G401 (cell line): ENCODE measurements around the gene TTC39B. TPM values are rescaled to one million over a fixed set of nuclear protein-coding genes. Genes with fewer than 3 reads are reported as not detected.
A peak's percentile ranks its signal among the peaks of the same experiment; 100 is the strongest.

ENCODE experiments used
- DNase-seq: peaks from one replicate; pipeline ENCODE4 v3.0.0-alpha.2; 2015; ENCODE audit warnings: low spot score
- in situ Hi-C: cut with HindIII; loops from 2 replicates; pipeline ENCODE4 v1.10.0; 2016; ENCODE audit warnings: low sequenced_read_pairs, mixed read lengths
- total RNA-seq: library from RNA; depleted of rRNA; stranded (reverse); fragments of >200 nt; shearing (Covaris generic); gene quantifications from 2 replicates; pipeline ENCODE4 v1.2.3, GENCODE V29; 2014

TTC39B gene
- total RNA-seq, 1 experiment from 2014 or later: 2.6 TPM

GRCh38 chr9:15153961-15154360 is 153.1 kb downstream of the TTC39B start:
- no peak for DNase-seq
- in situ Hi-C loops: no loop called here

DNA sequence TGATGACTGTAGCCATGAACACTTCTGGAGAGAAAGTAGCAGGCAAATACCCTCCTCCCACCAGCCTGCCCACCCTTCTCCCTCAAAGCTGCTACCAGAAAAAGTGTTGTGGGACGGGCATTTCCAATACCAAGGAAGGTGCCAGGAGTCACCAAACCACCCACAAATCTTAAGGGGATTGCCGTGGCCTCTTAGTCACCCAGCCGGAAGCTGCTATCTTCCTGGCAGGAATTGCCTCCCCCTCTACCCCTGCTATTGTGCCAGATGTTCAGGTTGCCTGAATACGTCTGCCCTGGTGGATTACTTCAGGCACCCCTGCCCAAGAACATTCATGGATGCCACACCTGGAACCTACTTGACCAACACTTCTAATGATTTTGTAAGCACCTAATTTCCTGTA is 156.1 kb downstream of the TTC39B start:
- in situ Hi-C loops: no loop called here

GRCh38 chr9:15149450-15149849 is 157.6 kb downstream of the TTC39B start:
- in situ Hi-C loops: no loop called here
- DNase-seq: no peak

More for the DNA sequence above, 156.1 kb downstream of the TTC39B start:
- no peak for DNase-seq

DNA sequence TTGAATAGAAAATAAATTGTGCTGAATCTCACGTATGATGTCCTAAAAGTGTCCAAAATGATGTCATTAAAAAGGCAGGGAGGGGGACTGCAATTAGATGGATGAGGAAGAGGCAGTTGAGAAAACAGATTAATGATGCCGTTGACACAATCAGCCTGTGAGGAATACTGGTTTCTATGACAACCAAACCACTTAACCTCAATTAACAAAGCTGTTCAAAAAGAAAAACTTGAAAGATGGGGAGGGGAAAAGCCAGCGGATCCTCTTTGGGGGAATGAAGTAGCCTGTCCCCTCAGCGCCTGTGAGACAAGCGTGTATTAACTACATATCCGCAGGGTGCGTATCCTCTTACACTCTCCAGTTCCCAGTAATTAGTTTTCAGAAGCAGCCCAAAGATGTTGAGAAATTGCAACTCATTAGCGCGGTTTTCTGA is 160.7 kb downstream of the TTC39B start:
- DNase-seq: no peak
- in situ Hi-C loops: no loop called here

DNA sequence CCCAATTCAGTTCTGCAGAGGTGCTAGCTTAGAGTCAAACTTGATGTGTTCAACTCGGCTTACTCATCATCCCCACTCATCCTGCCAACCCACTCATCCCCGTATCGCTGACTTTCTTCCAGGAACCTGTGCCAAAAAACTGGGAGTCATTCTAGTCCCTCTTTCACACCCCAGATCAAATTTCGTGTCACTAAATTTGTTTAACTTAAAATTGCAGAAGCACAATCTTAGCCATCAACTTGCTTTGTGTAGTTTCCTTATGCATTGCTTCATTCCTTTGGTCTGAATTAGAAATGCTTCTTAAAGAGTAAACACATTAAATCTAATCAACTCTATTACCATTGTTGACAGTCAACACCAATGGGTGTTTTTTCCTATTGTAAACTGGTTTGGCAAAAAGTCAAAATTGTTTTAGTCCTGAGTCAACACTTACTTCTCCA is 162.4 kb downstream of the TTC39B start:
- in situ Hi-C loops: no loop called here
- DNase-seq: no peak

DNA sequence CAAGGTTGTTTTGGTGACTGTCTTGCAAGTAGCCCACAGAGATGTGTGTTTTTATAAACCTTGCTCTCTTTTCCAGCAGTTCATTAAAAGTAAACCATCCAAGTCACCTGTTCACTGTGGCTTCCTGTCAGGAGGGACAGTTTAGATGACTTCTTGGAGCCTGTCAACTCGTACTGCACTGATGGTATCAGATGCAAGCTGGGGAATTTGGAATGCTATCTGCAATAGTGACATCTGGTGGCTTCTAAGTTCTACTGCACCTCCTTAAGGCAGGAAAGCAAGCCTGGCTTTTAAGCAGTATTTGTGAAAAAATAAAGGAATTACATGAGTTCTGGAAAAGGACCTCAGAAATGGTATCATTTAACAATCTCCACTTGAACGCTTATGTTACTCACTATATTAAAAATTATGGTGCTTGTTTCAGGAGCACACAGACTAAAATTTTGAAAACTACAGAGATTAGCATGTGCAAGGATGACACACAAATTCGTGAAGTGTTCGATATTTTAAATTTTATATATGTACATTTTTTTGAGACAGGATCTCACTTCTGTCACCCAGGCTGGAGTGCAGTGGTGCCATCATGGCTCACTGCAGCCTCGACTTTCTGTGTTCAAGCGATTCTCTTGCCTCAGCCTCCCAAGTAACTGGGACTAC is 164.0 kb downstream of the TTC39B start:
- peak; percentile 73 for DNase-seq
- in situ Hi-C loops: no loop called here

DNA sequence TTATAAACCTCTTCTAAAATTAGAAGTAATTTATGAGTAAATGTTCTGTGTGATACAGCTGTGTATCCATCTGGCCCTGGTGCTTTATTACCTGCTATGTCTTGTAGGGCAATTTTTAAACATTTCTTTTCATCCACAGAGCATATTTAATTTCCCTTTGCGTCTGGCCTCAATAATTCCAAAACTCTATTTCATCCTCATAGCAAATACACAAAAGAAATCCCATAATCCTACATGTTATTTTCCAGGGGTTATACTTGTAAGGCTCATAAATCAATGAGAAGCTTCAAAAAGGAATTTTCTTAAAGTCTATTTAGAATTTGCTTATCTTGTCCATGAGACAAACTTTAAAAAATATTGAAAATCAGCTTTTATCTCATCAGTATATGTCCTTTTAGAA is 167.0 kb downstream of the TTC39B start:
- in situ Hi-C loops: no loop called here

GRCh38 chr9:15139469-15139868 is 167.5 kb downstream of the TTC39B start:
- in situ Hi-C loops: no loop called here
- no peak for DNase-seq

More for the DNA sequence above, 167.0 kb downstream of the TTC39B start:
- DNase-seq: no peak

GRCh38 chr9:15138357-15138686 is 168.7 kb downstream of the TTC39B start:
- in situ Hi-C loops: no loop called here
- no peak for DNase-seq

DNA sequence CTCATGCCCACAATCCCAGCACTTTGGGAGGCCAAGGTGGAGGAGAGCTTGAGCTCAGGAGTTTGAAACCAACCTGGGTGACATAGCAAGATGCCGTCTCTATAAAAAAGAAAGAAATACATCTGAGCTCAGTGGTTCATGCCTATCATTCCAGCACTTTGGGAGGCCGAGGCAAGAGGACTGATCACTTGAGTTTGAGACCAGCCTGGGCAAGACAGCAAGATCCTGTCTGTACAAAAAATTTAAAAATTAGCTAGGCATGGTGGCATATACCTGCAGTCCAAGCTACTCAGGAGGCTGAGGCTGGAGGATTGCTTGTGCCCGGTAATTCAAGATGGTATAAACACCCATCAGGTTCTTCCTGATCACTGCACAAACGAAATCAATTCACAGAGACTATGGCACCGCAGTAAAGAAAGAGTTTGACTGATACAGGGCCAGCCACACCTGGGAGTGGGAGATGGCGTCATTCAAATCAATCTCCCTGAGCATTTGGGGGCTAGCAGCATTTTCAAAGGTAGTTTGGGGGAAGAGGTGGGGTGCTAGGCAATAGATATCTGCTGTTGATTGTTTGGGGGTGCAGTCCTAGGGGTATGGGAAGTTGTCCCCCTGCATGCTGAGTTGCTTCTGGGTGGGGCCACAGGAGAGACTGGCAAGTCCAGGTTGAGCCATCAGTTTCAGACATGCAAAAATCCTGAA is 169.2 kb downstream of the TTC39B start:
- in situ Hi-C loops: no loop called here
- no peak for DNase-seq

DNA sequence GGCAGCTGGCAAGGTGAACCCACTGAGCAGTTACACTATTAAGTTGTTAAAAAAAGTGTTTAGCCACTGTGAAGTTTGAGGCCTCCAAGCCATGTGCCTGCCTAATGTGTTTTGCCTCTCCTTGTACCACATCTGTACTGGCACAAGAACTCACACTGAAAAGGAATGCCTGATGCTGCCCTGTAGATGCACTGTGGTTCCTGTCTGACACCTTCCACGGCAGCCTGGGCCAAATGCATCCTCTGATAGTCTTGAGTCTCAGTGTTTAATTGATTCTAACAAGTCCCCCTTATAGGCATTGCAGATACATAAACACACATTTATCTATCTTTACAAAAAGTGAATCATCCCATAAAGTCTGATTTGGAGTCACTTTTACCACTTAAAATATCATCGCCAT is 169.9 kb downstream of the TTC39B start:
- in situ Hi-C loops: no loop called here
- DNase-seq: no peak

GRCh38 chr9:15136646-15137045 is 170.4 kb downstream of the TTC39B start:
- DNase-seq: no peak
- in situ Hi-C loops: no loop called here

GRCh38 chr9:15135164-15135792 is 171.7 kb downstream of the TTC39B start:
- in situ Hi-C loops: no loop called here

GRCh38 chr9:15133488-15133887 is 173.5 kb downstream of the TTC39B start:
- in situ Hi-C loops: no loop called here
- no peak for DNase-seq

More at GRCh38 chr9:15135164-15135792, 171.7 kb downstream of the TTC39B start:
- peak; percentile 89 for DNase-seq

DNA sequence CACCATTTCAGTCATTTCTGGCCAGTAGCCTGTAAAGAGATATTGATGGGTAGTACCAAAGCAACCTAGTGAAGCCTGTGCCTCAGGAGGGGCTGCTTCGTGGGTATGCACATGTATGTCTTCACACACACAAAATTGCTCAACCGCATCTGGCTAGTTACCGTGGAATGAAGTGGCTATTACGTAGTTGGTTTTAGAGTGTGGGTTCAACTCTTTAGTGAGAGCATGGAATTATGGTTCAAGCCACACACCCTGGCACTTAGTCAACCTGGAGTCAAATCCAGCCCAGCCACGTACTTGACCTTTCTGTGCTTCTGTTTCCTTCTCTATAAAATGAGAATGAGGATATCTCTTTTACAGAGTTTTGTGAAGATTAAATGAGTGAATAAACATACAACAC is 174.9 kb downstream of the TTC39B start:
- DNase-seq: no peak
- in situ Hi-C loops: no loop called here

GRCh38 chr9:15131094-15131493 is 175.9 kb downstream of the TTC39B start:
- no peak for DNase-seq
- in situ Hi-C loops: no loop called here

DNA sequence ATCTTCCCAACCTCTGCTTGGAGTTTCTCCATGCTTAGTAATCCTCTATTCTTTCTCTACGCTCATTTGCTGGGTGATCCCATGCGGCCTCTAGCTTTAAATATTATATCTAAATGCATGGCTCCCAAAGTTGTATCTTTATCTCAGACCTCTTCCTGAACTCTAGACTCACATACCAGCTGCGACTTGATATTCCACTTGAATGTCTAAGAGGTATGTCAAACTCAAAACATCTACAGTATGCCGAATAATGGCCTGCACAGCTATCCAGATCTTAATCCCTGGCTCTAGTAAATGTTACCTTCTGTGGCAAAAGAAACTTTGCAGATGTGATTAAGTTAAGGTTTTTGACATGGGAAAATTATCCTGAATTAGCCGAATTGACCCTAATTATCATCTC is 179.2 kb downstream of the TTC39B start:
- DNase-seq: no peak
- in situ Hi-C loops: no loop called here

- DNase-seq: no peak
- in situ Hi-C loops: no loop called here
These were observed 185.4 kb downstream of the TTC39B start for GRCh38 chr9:15121630-15122029.

GRCh38 chr9:15116130-15116580 is 190.9 kb downstream of the TTC39B start:
- in situ Hi-C loops: no loop called here
- DNase-seq: no peak

DNA sequence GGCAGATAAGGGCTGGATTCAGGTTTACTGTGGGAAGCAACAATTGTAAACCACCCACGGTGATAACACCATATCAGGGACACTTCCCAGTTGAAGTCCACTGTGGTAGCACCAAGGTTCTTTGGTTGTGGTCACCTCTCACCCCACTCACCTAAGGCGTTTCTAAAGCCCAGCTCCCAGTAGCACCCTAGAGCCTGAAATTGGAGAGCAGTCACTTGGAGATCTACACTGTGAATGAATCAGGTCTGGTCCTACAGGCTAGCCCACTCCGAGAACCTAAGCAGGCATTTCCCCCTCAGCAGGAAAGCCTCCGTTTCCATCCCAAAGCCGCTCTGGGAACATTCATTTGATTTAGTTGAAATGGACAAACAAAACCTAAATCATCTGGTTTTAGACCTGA is 191.3 kb downstream of the TTC39B start:
- in situ Hi-C loops: no loop called here
- no peak for DNase-seq
